HepG2 (cell line): ENCODE results near the gene CACNA2D3. TPM values are rescaled to one million over a fixed set of nuclear protein-coding genes. Genes with fewer than 3 reads are reported as not detected.

Experiments
- ATAC-seq: fragments of 200-7000 bp; cut with Tn5 transposase; 3 replicates; pipeline ENCODE4 v1.9.1; 2020; ENCODE audit warnings: mild to moderate bottlenecking, moderate library complexity
- BruUV-seq: library from RNA; stranded (reverse); fragments of 400-500 nt; replicated peaks from 2 replicates; lab custom pipeline; 2021; lab: Mats Ljungman, UMichigan
- CTCF ChIA-PET: fragments of 300-600 bp; formaldehyde crosslinking; extraction: SDS; loops from one replicate; lab custom pipeline; 2021; ENCODE audit warnings: low total read pairs, inconsistent platforms, low intra/inter-chr PET ratio; lab: Yijun Ruan, JAX
- POLR2A ChIA-PET: fragments of 350-600 bp; sonication (Branson Sonifier 250); formaldehyde crosslinking; loops from one replicate; lab custom pipeline; 2020; ENCODE audit warnings: antibody characterized with exemption, inconsistent platforms; lab: Yijun Ruan, JAX
- DNase-seq: peaks from one replicate; pipeline ENCODE4 v3.0.0-alpha.2; 2015; ENCODE audit warnings: low spot score
- FAIRE-seq: peaks from 3 replicates; lab custom pipeline; 2011; peaks lifted over from hg19 to GRCh38; lab: Jason Lieb, UNC
- H2AFZ ChIP-seq: one replicate; pipeline ENCODE4 v1.6.1; 2011; ENCODE audit warnings: low read length, inconsistent platforms
- H3K27ac ChIP-seq: fragments of 300-600 bp; 3 replicates; pipeline ENCODE4 v1.8.0; 2011; ENCODE audit warnings: mixed run types, mild to moderate bottlenecking, mixed read lengths, low read length, inconsistent platforms; ENCODE audit not compliant: insufficient read depth; ENCODE audit errors: extremely low read length
- H3K27me3 ChIP-seq, 2 experiments: fragments of 200-600 bp in 1 of 2; 2 replicates in 1 of 2; 3 replicates in 1 of 2; pipeline versions ENCODE4 v1.6.0 to v1.8.0; 2011; ENCODE audit warnings: low read length in 2 of 2, mild to moderate bottlenecking in 2 of 2, moderate library complexity in 2 of 2, inconsistent platforms in 1 of 2; ENCODE audit not compliant: insufficient read depth in 2 of 2, control insufficient read depth in 1 of 2
- H3K36me3 ChIP-seq, 2 experiments: fragments of 200-600 bp in 1 of 2; replicated peaks in 1 of 2; 2 replicates in 1 of 2; 3 replicates in 1 of 2; pipeline versions ENCODE4 v1.5.1 to v1.8.0; 2011; ENCODE audit warnings: low read length in 2 of 2, inconsistent platforms in 1 of 2; ENCODE audit not compliant: insufficient read depth in 2 of 2, control insufficient read depth in 1 of 2
- H3K4me1 ChIP-seq: 2 replicates; pipeline ENCODE4 v1.5.1; 2012; ENCODE audit warnings: low read length, inconsistent platforms; ENCODE audit not compliant: insufficient read depth
- H3K4me2 ChIP-seq: 2 replicates; pipeline ENCODE4 v1.6.0; 2011; ENCODE audit warnings: low read depth, low read length, inconsistent platforms
- H3K4me3 ChIP-seq, 3 experiments: fragments of 200-600 bp in 1 of 3; sonication (generic), shearing (Covaris generic) in 1 of 3; replicated peaks in 1 of 3; 2 replicates each; pipeline ENCODE4 v1.5.1; 2011 to 2016; ENCODE audit warnings: low read length in 3 of 3, inconsistent platforms in 2 of 3, low read depth in 2 of 3, mild to moderate bottlenecking in 2 of 3, control low read depth in 1 of 3, mixed read lengths in 1 of 3; ENCODE audit not compliant: insufficient read depth in 1 of 3
- H3K79me2 ChIP-seq: one replicate; pipeline ENCODE4 v1.6.1; 2011; ENCODE audit warnings: low read length, inconsistent platforms; ENCODE audit not compliant: insufficient read depth
- H3K9ac ChIP-seq: 2 replicates; pipeline ENCODE4 v1.6.0; 2011; ENCODE audit warnings: mild to moderate bottlenecking, low read depth, low read length, inconsistent platforms; ENCODE audit not compliant: insufficient read depth
- H3K9me3 ChIP-seq: 2 replicates; pipeline ENCODE4 v1.5.1; 2012; ENCODE audit warnings: mild to moderate bottlenecking, low read length
- H4K20me1 ChIP-seq: 2 replicates; pipeline ENCODE4 v1.6.0; 2011; ENCODE audit warnings: inconsistent platforms, mild to moderate bottlenecking, low read length, moderate library complexity; ENCODE audit not compliant: insufficient read depth
- HHEX ChIP-seq: IDR thresholded peaks from 2 replicates; pipeline ENCODE4 v1.6.1; 2016; ENCODE audit warnings: control low read depth
- KDM3A ChIP-seq: IDR thresholded peaks from 2 replicates; pipeline ENCODE4 v1.6.1; 2018; ENCODE audit warnings: low read depth, missing compliant biosample characterization
- TOPORS ChIP-seq: sonication (generic); formaldehyde crosslinking; IDR thresholded peaks from 2 replicates; pipeline ENCODE4 v1.8.0; 2023; ENCODE audit warnings: mild to moderate bottlenecking, missing genetic modification reagents
- ZC3H4 ChIP-seq: sonication (generic); formaldehyde crosslinking; IDR thresholded peaks from 2 replicates; pipeline ENCODE4 v1.4.0; 2020; ENCODE audit warnings: missing genetic modification reagents, borderline replicate concordance
- ZNF101 ChIP-seq: sonication (generic); formaldehyde crosslinking; IDR thresholded peaks from 2 replicates; pipeline ENCODE4 v1.4.0; 2020; ENCODE audit warnings: mild to moderate bottlenecking, low read depth, missing genetic modification reagents, borderline replicate concordance
- ZNF749 ChIP-seq: sonication (generic); formaldehyde crosslinking; IDR thresholded peaks from 2 replicates; pipeline ENCODE4 v1.8.0; 2022; ENCODE audit warnings: mild to moderate bottlenecking, missing genetic modification reagents, moderate library complexity, borderline replicate concordance
- WGBS: methylation state at CpG from one replicate; pipeline ENCODE4 v1.1.6; 2017; ENCODE audit warnings: low lambda C conversion rate; 5-methylcytosine and 5-hydroxymethylcytosine counted together
- in situ Hi-C: cut with HindIII; loops from 2 replicates; pipeline ENCODE4 v1.10.0; 2017; ENCODE audit warnings: low pct_unique_long_range_greater_than_20kb; ENCODE audit not compliant: extremely low pct_ligation_motif_present
- intact Hi-C: fragments of 100-400 bp; cut with micrococcal nuclease; formaldehyde crosslinking; loops from one replicate; pipeline ENCODE4 v1.10.0; 2022; ENCODE audit not compliant: unreplicated experiment
- polyA plus RNA-seq, 8 experiments: library from polyadenylated mRNA; depleted of rRNA in 3 of 8; stranded (reverse) in 7 of 8; unstranded in 1 of 8; fragments of >200 nt; fragmentation: Illumina TruSeq in 4 of 8; extraction: Trizol in 4 of 8; gene quantifications; 2 replicates each; pipeline versions ENCODE4 v1.2.1 to v1.2.3, GENCODE V29; 2011 to 2016; ENCODE audit warnings: low read depth in 4 of 8, missing spikeins in 1 of 8, mixed read lengths in 1 of 8; ENCODE audit not compliant: insufficient read depth in 1 of 8
- total RNA-seq, 5 experiments: library from RNA; depleted of rRNA; stranded (reverse); fragments of >200 nt; fragmentation: Illumina TruSeq; extraction: Trizol; gene quantifications; 2 replicates each; pipeline ENCODE4 v1.2.3, GENCODE V29; 2016; ENCODE audit warnings: low read depth in 1 of 5
- TF ChIP-seq, protein P1 (sequence below), 2 experiments: fragments of 450-650 bp in 1 of 2; sonication (generic) in 1 of 2; formaldehyde crosslinking in 1 of 2; IDR thresholded peaks; 2 replicates each; pipeline versions ENCODE4 v1.6.1 to v1.8.0; 2016 to 2022; ENCODE audit warnings: antibody characterized with exemption in 1 of 2, mild to moderate bottlenecking in 1 of 2, missing genetic modification reagents in 1 of 2

Gene CACNA2D3
- total and polyA plus RNA-seq, 2 of the 13 experiments (the other 11 are each of a cell fraction or from before 2014, with no cell fraction given): not detected

DNA sequence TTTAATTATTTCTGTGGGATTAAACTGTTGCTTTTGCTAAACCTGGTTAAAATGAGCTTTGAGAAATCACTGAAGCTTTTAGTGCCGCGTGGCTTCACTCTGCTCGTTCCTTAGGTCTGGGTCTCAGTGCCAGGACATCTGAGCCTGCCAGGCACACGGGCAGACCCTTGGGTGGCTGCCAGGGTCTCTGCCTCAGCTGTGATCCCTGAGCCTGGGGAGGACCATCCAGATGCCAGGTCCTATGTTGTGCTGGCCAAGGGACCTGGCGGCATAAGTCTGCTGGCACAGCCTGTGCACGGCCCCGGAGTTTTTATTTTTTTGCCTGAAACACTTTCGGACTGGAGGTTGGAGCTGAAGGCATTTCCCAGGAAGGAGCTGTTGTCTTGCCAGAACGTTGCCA, 477.4 kb downstream of the CACNA2D3 start:
- Histone ChIP-seq H3K4me3 (no peak overlapping the region), H3K4me2 (no peak overlapping the region), H3K9me3 (no peaks in the 10 kb centered on the region), H2AFZ (no peak overlapping the region), H3K36me3 (no peaks in the 10 kb centered on the region), H3K27me3 (peaks cover 1 to 15% of the 10 kb centered on the region in 2 experiments; a peak in 2 of 5 replicates), H3K9ac (no peak overlapping the region), H3K79me2 (no peaks in the 10 kb centered on the region), H4K20me1 (no peaks in the 10 kb centered on the region), H3K4me1 (no peaks in the 10 kb centered on the region), H3K27ac (no peak overlapping the region)
- no peak for TF ChIP-seq ZNF101 (CRISPR knock-in tag)
- no peak for TF ChIP-seq HHEX (CRISPR knock-in tag)
- ChIA-PET POLR2A (no interaction called here), CTCF (no interaction called here)
- in situ Hi-C loops: no loop called here
- ATAC-seq (no peak), FAIRE-seq (no peak), DNase-seq (no peak)
- 0% methylated on average over 9 of the region's 9 CpGs for WGBS
- intact Hi-C loops: no loop called here
- BruUV-seq: no TSS peak

DNA sequence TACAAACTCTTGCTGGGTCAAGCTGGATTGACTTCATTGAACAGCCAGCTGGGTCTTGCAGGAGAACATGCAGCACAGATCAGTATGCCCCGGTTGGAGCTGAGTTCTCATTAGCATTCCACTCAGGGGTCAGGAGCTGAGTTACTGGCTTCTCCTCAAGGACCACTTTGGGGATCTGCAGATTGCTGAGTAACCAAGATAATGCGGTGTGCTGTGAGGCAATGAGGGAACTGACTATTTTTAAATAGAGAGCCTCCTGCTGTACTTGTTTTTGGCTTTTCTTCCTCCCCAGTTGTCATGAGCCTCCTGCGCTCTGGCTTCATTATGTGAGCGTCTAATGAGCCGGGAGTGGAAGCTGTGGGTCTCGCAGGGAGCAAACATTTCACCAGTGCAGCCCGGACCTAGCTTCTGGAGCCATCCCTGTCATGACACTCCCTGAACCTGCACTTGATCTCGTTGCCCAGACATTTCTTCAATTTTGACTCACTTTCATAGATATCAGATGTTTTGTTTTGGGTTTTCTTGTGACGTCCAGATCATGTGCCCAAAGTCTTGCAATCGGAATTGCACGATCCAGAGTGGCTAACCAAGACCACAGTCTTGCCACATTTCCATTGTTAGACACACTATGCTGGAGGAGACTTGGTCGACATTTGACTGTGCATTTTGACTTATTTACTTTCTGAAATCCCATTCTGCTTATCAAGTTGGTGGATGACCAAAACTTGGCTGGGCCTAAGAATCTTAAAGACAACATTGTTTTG, 478.3 kb downstream of the CACNA2D3 start:
- Histone ChIP-seq H3K27me3 (peaks cover 1 to 15% of the 10 kb centered on the region in 2 experiments; a peak in 2 of 5 replicates), H2AFZ (no peak overlapping the region), H3K36me3 (no peaks in the 10 kb centered on the region), H3K27ac (no peak overlapping the region), H3K4me1 (no peaks in the 10 kb centered on the region), H3K9ac (no peak overlapping the region), H3K4me3 (no peak overlapping the region), H3K79me2 (no peaks in the 10 kb centered on the region), H3K9me3 (no peaks in the 10 kb centered on the region), H4K20me1 (no peaks in the 10 kb centered on the region)
- FAIRE-seq: no peak
- in situ Hi-C loops (no loop called here), intact Hi-C loops (no loop called here)
- no TSS peak for BruUV-seq
- ATAC-seq: no peak
- DNase-seq: no peak
- POLR2A ChIA-PET: no interaction called here
- CTCF ChIA-PET: no interaction called here
- 6% methylated on average over 12 of the region's 12 CpGs for WGBS
- TF ChIP-seq KDM3A (CRISPR knock-in tag) (no peak), ZNF749 (CRISPR knock-in tag) (no peak), ZC3H4 (CRISPR knock-in tag) (no peak), TOPORS (no peak)
- TF ChIP-seq, protein P1, sequence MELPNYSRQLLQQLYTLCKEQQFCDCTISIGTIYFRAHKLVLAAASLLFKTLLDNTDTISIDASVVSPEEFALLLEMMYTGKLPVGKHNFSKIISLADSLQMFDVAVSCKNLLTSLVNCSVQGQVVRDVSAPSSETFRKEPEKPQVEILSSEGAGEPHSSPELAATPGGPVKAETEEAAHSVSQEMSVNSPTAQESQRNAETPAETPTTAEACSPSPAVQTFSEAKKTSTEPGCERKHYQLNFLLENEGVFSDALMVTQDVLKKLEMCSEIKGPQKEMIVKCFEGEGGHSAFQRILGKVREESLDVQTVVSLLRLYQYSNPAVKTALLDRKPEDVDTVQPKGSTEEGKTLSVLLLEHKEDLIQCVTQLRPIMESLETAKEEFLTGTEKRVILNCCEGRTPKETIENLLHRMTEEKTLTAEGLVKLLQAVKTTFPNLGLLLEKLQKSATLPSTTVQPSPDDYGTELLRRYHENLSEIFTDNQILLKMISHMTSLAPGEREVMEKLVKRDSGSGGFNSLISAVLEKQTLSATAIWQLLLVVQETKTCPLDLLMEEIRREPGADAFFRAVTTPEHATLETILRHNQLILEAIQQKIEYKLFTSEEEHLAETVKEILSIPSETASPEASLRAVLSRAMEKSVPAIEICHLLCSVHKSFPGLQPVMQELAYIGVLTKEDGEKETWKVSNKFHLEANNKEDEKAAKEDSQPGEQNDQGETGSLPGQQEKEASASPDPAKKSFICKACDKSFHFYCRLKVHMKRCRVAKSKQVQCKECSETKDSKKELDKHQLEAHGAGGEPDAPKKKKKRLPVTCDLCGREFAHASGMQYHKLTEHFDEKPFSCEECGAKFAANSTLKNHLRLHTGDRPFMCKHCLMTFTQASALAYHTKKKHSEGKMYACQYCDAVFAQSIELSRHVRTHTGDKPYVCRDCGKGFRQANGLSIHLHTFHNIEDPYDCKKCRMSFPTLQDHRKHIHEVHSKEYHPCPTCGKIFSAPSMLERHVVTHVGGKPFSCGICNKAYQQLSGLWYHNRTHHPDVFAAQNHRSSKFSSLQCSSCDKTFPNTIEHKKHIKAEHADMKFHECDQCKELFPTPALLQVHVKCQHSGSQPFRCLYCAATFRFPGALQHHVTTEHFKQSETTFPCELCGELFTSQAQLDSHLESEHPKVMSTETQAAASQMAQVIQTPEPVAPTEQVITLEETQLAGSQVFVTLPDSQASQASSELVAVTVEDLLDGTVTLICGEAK (IDR thresholded peaks at IDR 0.05): no peak
- TF ChIP-seq, protein P1 (CRISPR knock-in tag; IDR thresholded peaks at IDR 0.05): no peak
- TF ChIP-seq, all 625 proteins: peak for 0
- H3K4me2 ChIP-seq: no peak overlapping the region
